NCI-H226 (cell line): ENCODE measurements around the gene ADARB2.
"Not testable (repeated sequence)": the region's sequence is repeated elsewhere in the genome, so short reads cannot be mapped to it uniquely, and the experiment has no call there.

Source experiments
- DNase-seq: peaks from one replicate; pipeline ENCODE4 v3.0.0-alpha.2; 2015

Gene ADARB2

GRCh38 chr10:1232164-1232911 lies 505.0 kb downstream of the ADARB2 start:
- DNase-seq: no peak

- no peak for DNase-seq
These were observed 506.6 kb downstream of the ADARB2 start for GRCh38 chr10:1230592-1231275.

GRCh38 chr10:1230138-1230537 lies 507.2 kb downstream of the ADARB2 start:
- DNase-seq: no peak

GRCh38 chr10:1229574-1229973 lies 507.8 kb downstream of the ADARB2 start:
- no peak for DNase-seq

GRCh38 chr10:1229116-1229515 lies 508.2 kb downstream of the ADARB2 start:
- no peak for DNase-seq

GRCh38 chr10:1228467-1228975 lies 508.8 kb downstream of the ADARB2 start:
- DNase-seq: no peak

GRCh38 chr10:1227510-1228402 lies 509.6 kb downstream of the ADARB2 start:
- DNase-seq: no peak

- not testable (repeated sequence) for DNase-seq
These were observed 510.4 kb downstream of the ADARB2 start for GRCh38 chr10:1226907-1227306.

- not testable (repeated sequence) for DNase-seq
These were observed 517.5 kb downstream of the ADARB2 start for GRCh38 chr10:1219874-1220273.

- DNase-seq: no peak
These were observed 519.7 kb downstream of the ADARB2 start for GRCh38 chr10:1217661-1218060.

- no peak for DNase-seq
These were observed 520.1 kb downstream of the ADARB2 start for GRCh38 chr10:1217237-1217587.

GRCh38 chr10:1216574-1217236 lies 520.6 kb downstream of the ADARB2 start:
- no peak for DNase-seq

- DNase-seq: no peak
These were observed 521.3 kb downstream of the ADARB2 start for GRCh38 chr10:1215862-1216573.

GRCh38 chr10:1214882-1215540 lies 522.3 kb downstream of the ADARB2 start:
- no peak for DNase-seq

GRCh38 chr10:1214071-1214675 lies 523.2 kb downstream of the ADARB2 start:
- DNase-seq: no peak

- DNase-seq: no peak
These were observed 523.9 kb downstream of the ADARB2 start for GRCh38 chr10:1213252-1214070.

- no peak for DNase-seq
These were observed 524.7 kb downstream of the ADARB2 start for GRCh38 chr10:1212571-1213141.

- DNase-seq: no peak
These were observed 525.3 kb downstream of the ADARB2 start for GRCh38 chr10:1211844-1212570.

GRCh38 chr10:1210667-1211066 lies 526.7 kb downstream of the ADARB2 start:
- DNase-seq: no peak
